WI38 (cell line): ENCODE data around the gene PEX1.
A peak's percentile ranks its signal among the peaks of the same experiment; 100 is the strongest.

Source experiments
- H3K4me3 ChIP-seq: 2 replicates; pipeline ENCODE4 v1.5.1; 2011; ENCODE audit warnings: low read depth, mild to moderate bottlenecking, control low read depth, low read length
- TF ChIP-seq, protein P1 (sequence below): IDR thresholded peaks from 2 replicates; pipeline ENCODE4 v1.5.1; 2012; ENCODE audit warnings: low read depth, mild to moderate bottlenecking, control low read depth, low read length

Gene PEX1

DNA sequence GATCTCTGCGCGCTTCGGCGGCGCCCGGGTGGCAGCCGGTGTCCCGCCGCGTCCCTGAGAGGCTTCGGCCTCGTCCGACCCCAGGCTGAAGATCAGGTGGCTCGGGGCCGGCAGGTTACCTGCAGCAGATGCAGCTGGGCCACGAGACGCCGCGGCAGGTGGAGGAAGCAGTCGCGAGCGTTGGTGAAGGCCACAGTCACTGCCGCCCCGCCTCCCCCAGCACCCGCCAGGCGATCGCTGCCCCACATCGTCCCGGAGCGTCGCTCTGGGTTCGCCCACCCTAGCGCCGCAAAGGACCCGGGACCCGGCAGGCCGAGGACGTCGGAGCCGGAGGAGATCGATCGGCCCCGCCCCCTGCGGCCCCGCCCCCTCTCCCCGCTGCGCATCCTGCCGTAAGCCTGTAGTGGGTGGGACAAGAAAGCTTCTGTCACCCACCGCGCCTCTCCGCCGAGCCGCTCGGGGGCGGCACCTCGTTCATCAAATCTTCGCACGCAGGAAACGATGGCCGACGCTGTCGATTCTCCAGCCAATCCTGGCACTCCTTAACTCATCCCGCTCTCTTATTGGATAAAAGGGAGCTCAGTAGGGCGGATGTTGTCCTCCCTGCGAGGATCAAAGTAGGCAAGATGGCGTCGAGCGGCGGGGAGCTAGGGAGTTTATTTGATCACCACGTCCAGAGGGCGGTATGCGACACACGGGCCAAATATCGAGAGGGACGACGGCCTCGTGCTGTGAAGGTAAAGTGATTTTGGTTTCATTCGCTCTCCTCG is at the start of gene PEX1, which contains the start of gene RBM48:
Gene PEX1 (minus strand): TSS at position 333 of the 770 bp plus-strand sequence. CDS start 85 bp downstream, at position 248.
Gene RBM48 (plus strand): TSS at position 608 of the 770 bp plus-strand sequence. CDS start 19 bp downstream, at position 627.
- peak within 1 kb of the TSS; percentile 99 for H3K4me3 ChIP-seq
- TF ChIP-seq, protein P1, sequence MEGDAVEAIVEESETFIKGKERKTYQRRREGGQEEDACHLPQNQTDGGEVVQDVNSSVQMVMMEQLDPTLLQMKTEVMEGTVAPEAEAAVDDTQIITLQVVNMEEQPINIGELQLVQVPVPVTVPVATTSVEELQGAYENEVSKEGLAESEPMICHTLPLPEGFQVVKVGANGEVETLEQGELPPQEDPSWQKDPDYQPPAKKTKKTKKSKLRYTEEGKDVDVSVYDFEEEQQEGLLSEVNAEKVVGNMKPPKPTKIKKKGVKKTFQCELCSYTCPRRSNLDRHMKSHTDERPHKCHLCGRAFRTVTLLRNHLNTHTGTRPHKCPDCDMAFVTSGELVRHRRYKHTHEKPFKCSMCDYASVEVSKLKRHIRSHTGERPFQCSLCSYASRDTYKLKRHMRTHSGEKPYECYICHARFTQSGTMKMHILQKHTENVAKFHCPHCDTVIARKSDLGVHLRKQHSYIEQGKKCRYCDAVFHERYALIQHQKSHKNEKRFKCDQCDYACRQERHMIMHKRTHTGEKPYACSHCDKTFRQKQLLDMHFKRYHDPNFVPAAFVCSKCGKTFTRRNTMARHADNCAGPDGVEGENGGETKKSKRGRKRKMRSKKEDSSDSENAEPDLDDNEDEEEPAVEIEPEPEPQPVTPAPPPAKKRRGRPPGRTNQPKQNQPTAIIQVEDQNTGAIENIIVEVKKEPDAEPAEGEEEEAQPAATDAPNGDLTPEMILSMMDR: no peak

DNA sequence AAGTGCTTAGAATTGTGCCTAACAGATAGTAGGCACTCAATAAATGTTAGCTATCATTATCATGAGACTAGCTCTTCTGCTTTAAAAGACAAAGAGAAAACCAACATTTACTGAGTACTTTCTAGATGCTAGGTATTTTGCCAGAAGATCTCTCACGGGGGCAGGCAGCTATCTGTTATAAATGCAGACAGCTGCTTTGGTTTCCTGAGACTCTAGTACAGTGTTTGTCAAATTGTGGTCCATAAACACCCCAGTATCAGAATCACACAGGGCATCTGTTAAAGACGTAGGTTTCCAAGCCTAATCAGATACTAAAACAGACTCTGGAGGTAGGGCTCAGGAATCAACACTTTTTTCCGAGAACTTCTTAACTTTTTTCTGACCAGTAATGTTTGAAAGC is 48.0 kb upstream of the PEX1 start:
- no peak overlapping the region for H3K4me3 ChIP-seq
- TF ChIP-seq, protein P1: no peak

DNA sequence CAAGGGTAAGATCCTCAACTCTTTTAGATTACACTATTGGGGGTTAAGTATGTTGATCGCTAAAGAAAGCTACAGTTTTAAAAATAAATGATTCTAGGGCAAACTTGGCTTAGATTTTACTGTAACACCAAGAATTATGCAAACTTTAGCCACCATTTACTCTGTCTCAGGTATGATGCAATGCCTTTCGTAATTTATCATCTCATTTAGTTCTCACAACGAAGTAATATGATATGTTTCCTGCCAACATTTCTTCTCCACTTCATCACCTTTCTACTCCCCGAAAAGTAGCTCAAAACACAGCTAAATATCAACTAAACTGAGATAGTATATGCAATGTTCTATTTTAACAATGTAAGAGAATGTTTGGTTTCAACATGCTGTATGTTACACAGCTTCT is 40.8 kb upstream of the PEX1 start:
- TF ChIP-seq, protein P1: no peak
- H3K4me3 ChIP-seq: no peak overlapping the region

DNA sequence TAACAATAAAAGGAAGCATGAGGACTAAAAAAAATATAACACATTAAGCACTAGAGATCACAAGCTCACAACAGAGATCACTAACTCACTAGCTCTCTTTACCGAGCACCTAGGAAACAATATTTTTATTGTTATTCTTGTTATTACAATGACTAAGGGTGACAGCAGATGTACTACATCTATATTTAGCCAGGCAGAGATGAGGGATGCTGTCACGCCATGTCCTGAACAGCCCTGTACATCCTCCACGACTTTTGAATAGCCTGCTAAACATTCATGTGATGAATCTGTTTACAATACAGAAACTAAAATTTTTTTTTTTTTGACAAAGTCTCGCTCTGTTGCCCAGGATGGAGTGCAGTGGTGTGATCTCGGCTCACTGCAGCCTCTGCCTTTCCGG is 39.1 kb upstream of the PEX1 start:
- TF ChIP-seq, protein P1: no peak
- no peak overlapping the region for H3K4me3 ChIP-seq

DNA sequence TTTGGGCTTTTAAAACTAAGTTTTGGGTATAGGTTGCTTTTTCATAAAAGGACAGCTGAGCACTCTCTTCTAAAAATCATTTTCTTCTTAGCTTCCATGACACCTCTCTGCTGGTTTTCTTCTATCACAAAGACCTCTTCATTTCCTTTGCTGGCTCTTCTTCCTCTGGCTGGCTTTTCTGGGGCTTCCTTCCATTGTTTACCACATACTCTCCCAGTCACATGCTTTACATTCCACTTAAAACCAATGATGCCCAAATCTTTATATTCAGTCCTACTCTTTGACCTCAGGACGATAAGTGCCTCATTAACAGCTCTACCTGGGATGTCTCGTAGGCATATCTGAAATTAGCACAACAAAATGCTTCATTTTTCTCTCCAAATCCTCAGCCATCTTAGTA is 35.0 kb upstream of the PEX1 start:
- H3K4me3 ChIP-seq: no peak overlapping the region
- TF ChIP-seq, protein P1: no peak

DNA sequence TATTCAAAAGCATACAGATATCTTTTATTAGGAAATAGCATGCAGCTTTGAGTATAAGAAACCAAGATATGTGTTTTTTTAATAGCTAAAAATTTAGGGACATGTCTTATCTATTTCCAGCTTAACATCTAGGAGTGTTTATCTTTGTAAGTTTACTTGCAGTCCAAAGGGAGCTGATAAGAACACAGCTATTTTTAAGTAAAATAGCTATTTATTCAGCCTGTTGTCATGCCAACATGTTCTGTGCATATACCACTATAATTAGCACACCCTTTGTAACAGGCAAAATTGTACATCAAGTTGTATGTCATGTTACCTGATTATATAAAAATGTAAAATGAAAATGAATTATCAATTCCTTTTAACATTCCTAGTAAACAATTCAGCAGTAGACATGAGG is 32.3 kb upstream of the PEX1 start:
- no peak overlapping the region for H3K4me3 ChIP-seq
- TF ChIP-seq, protein P1: no peak

DNA sequence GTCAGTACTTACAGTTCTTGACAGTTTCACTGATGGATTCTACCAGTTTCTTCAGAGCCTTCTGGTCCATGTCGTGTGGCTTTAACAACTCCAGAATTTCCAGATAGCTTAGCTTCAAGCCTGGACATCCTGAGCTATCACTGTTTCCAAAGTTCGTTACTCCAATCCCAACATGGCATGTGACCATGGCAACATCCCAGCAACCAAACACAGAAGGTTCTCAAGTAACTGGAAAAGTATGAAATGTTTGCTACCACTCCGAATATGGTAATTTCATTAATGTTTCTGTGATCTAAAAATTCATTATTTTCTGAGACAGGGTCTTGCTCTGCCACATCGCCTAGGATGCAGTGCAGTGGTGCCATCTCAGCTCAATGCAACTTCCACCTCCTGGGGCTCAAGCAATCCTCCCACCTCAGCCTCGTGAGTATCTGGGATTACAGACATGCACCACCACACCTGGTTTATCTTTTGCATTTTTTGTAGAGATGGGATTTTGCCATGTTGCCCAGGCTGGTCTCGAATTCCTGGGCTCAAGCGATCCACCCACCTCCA is 29.6 kb upstream of the PEX1 start:
- TF ChIP-seq, protein P1: no peak
- H3K4me3 ChIP-seq: no peak overlapping the region
